HepG2 (cell line): ENCODE results near the gene LRP5. TPM values are rescaled to one million over a fixed set of nuclear protein-coding genes. Genes with fewer than 3 reads are reported as not detected.

Source experiments
- ATAC-seq: fragments of 200-7000 bp; cut with Tn5 transposase; 3 replicates; pipeline ENCODE4 v1.9.1; 2020; ENCODE audit warnings: mild to moderate bottlenecking, moderate library complexity
- BruUV-seq: library from RNA; stranded (reverse); fragments of 400-500 nt; replicated peaks from 2 replicates; lab custom pipeline; 2021; lab: Mats Ljungman, UMichigan
- CTCF ChIA-PET: fragments of 300-600 bp; formaldehyde crosslinking; extraction: SDS; loops from one replicate; lab custom pipeline; 2021; ENCODE audit warnings: low total read pairs, inconsistent platforms, low intra/inter-chr PET ratio; lab: Yijun Ruan, JAX
- POLR2A ChIA-PET: fragments of 350-600 bp; sonication (Branson Sonifier 250); formaldehyde crosslinking; loops from one replicate; lab custom pipeline; 2020; ENCODE audit warnings: antibody characterized with exemption, inconsistent platforms; lab: Yijun Ruan, JAX
- DNase-seq: peaks from one replicate; pipeline ENCODE4 v3.0.0-alpha.2; 2015; ENCODE audit warnings: low spot score
- FAIRE-seq: peaks from 3 replicates; lab custom pipeline; 2011; peaks lifted over from hg19 to GRCh38; lab: Jason Lieb, UNC
- H2AFZ ChIP-seq: one replicate; pipeline ENCODE4 v1.6.1; 2011; ENCODE audit warnings: low read length, inconsistent platforms
- H3K27ac ChIP-seq: fragments of 300-600 bp; 3 replicates; pipeline ENCODE4 v1.8.0; 2011; ENCODE audit warnings: mixed run types, mild to moderate bottlenecking, mixed read lengths, low read length, inconsistent platforms; ENCODE audit not compliant: insufficient read depth; ENCODE audit errors: extremely low read length
- H3K27me3 ChIP-seq, 2 experiments: fragments of 200-600 bp in 1 of 2; 2 replicates in 1 of 2; 3 replicates in 1 of 2; pipeline versions ENCODE4 v1.6.0 to v1.8.0; 2011; ENCODE audit warnings: low read length in 2 of 2, mild to moderate bottlenecking in 2 of 2, moderate library complexity in 2 of 2, inconsistent platforms in 1 of 2; ENCODE audit not compliant: insufficient read depth in 2 of 2, control insufficient read depth in 1 of 2
- H3K36me3 ChIP-seq, 2 experiments: fragments of 200-600 bp in 1 of 2; replicated peaks in 1 of 2; 2 replicates in 1 of 2; 3 replicates in 1 of 2; pipeline versions ENCODE4 v1.5.1 to v1.8.0; 2011; ENCODE audit warnings: low read length in 2 of 2, inconsistent platforms in 1 of 2; ENCODE audit not compliant: insufficient read depth in 2 of 2, control insufficient read depth in 1 of 2
- H3K4me1 ChIP-seq: 2 replicates; pipeline ENCODE4 v1.5.1; 2012; ENCODE audit warnings: low read length, inconsistent platforms; ENCODE audit not compliant: insufficient read depth
- H3K4me2 ChIP-seq: 2 replicates; pipeline ENCODE4 v1.6.0; 2011; ENCODE audit warnings: low read depth, low read length, inconsistent platforms
- H3K4me3 ChIP-seq, 3 experiments: fragments of 200-600 bp in 1 of 3; sonication (generic), shearing (Covaris generic) in 1 of 3; replicated peaks in 1 of 3; 2 replicates each; pipeline ENCODE4 v1.5.1; 2011 to 2016; ENCODE audit warnings: low read length in 3 of 3, inconsistent platforms in 2 of 3, low read depth in 2 of 3, mild to moderate bottlenecking in 2 of 3, control low read depth in 1 of 3, mixed read lengths in 1 of 3; ENCODE audit not compliant: insufficient read depth in 1 of 3
- H3K79me2 ChIP-seq: one replicate; pipeline ENCODE4 v1.6.1; 2011; ENCODE audit warnings: low read length, inconsistent platforms; ENCODE audit not compliant: insufficient read depth
- H3K9ac ChIP-seq: 2 replicates; pipeline ENCODE4 v1.6.0; 2011; ENCODE audit warnings: mild to moderate bottlenecking, low read depth, low read length, inconsistent platforms; ENCODE audit not compliant: insufficient read depth
- H3K9me3 ChIP-seq: 2 replicates; pipeline ENCODE4 v1.5.1; 2012; ENCODE audit warnings: mild to moderate bottlenecking, low read length
- H4K20me1 ChIP-seq: 2 replicates; pipeline ENCODE4 v1.6.0; 2011; ENCODE audit warnings: inconsistent platforms, mild to moderate bottlenecking, low read length, moderate library complexity; ENCODE audit not compliant: insufficient read depth
- DNMT3B ChIP-seq: conservative IDR thresholded peaks from 2 replicates; pipeline ENCODE4 v1.6.1; 2016; ENCODE audit warnings: missing biosample characterization, control low read depth
- EHMT2 ChIP-seq: fragments of 200-600 bp; sonication (generic); IDR thresholded peaks from 2 replicates; pipeline ENCODE4 v1.7.0; 2017; ENCODE audit warnings: antibody characterized with exemption, low read depth, low read length, borderline replicate concordance
- KDM3A ChIP-seq: IDR thresholded peaks from 2 replicates; pipeline ENCODE4 v1.6.1; 2018; ENCODE audit warnings: low read depth, missing compliant biosample characterization
- ZFP36 ChIP-seq: fragments of 150-350 bp; IDR thresholded peaks from 2 replicates; pipeline ENCODE4 v1.6.1; 2018; ENCODE audit warnings: borderline replicate concordance, low read length, low read depth; ENCODE audit not compliant: partially characterized antibody
- ZFP41 ChIP-seq: sonication (generic); formaldehyde crosslinking; IDR thresholded peaks from 2 replicates; pipeline ENCODE4 v1.4.0; 2020; ENCODE audit warnings: mild to moderate bottlenecking, missing genetic modification reagents, borderline replicate concordance
- ZIK1 ChIP-seq: sonication (generic); formaldehyde crosslinking; IDR thresholded peaks from 2 replicates; pipeline ENCODE4 v1.5.0; 2020; ENCODE audit warnings: mild to moderate bottlenecking, low read depth, missing genetic modification reagents, borderline replicate concordance
- ZMYM3 ChIP-seq: sonication (generic); formaldehyde crosslinking; IDR thresholded peaks from 2 replicates; pipeline ENCODE4 v1.5.1; 2020; ENCODE audit warnings: mild to moderate bottlenecking, missing genetic modification reagents
- ZNF777 ChIP-seq: sonication (generic); formaldehyde crosslinking; IDR thresholded peaks from 2 replicates; pipeline ENCODE4 v1.4.0; 2020; ENCODE audit warnings: missing genetic modification reagents
- WGBS: methylation state at CpG from one replicate; pipeline ENCODE4 v1.1.6; 2017; ENCODE audit warnings: low lambda C conversion rate; 5-methylcytosine and 5-hydroxymethylcytosine counted together
- in situ Hi-C: cut with HindIII; loops from 2 replicates; pipeline ENCODE4 v1.10.0; 2017; ENCODE audit warnings: low pct_unique_long_range_greater_than_20kb; ENCODE audit not compliant: extremely low pct_ligation_motif_present
- intact Hi-C: fragments of 100-400 bp; cut with micrococcal nuclease; formaldehyde crosslinking; loops from one replicate; pipeline ENCODE4 v1.10.0; 2022; ENCODE audit not compliant: unreplicated experiment
- polyA plus RNA-seq, 8 experiments: library from polyadenylated mRNA; depleted of rRNA in 3 of 8; stranded (reverse) in 7 of 8; unstranded in 1 of 8; fragments of >200 nt; fragmentation: Illumina TruSeq in 4 of 8; extraction: Trizol in 4 of 8; gene quantifications; 2 replicates each; pipeline versions ENCODE4 v1.2.1 to v1.2.3, GENCODE V29; 2011 to 2016; ENCODE audit warnings: low read depth in 4 of 8, missing spikeins in 1 of 8, mixed read lengths in 1 of 8; ENCODE audit not compliant: insufficient read depth in 1 of 8
- total RNA-seq, 5 experiments: library from RNA; depleted of rRNA; stranded (reverse); fragments of >200 nt; fragmentation: Illumina TruSeq; extraction: Trizol; gene quantifications; 2 replicates each; pipeline ENCODE4 v1.2.3, GENCODE V29; 2016; ENCODE audit warnings: low read depth in 1 of 5
- TF ChIP-seq, protein P1 (sequence below): IDR thresholded peaks from 2 replicates; pipeline ENCODE4 v1.6.1; 2012; ENCODE audit warnings: inconsistent platforms
- TF ChIP-seq, protein P2 (sequence below): sonication (generic); formaldehyde crosslinking; IDR thresholded peaks from 2 replicates; pipeline ENCODE4 v1.8.0; 2022; ENCODE audit warnings: mild to moderate bottlenecking, missing genetic modification reagents, borderline replicate concordance

LRP5 gene
- total and polyA plus RNA-seq, 2 of the 13 experiments (the other 11 are each of a cell fraction or from before 2014, with no cell fraction given) = 40.4 to 64.0 TPM

DNA sequence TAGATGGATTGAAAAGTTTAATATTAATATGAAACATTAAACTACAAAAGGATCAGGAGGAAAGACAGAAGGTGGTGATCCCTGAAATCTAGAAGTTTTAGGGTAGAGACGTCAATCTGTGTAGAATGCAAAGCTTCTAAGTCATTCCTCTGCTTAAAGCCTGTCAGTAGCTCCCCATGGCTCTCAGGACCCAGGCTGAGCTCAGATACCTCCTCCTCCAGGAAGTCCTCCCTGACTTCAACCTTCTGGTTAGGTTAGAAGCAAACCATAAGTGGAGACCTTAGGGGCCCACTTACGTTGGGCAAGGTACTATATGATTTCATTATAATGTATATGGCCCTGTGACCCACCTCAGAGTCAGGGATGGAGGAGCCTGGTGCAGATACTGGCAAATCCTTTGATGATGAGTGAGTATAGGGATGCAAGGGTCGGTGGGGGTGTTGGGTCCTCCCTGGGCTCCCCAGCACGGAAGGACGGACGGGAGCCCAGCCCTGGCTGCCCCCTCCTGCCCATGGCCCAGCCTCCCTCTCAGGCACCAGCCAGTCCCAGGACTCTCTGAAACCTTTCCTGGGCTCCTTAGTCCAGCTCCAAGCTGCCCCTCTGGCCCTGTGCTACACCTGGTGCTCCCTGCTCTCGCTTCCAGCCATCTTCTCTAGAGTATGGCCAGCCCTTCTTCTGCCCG is 145.0 kb downstream of the LRP5 start:
- peaks cover 61% of the 10 kb centered on the region for H3K4me1 ChIP-seq
- H2AFZ ChIP-seq = peak overlapping the region; percentile 68
- POLR2A ChIA-PET = no interaction called here
- peak overlapping the region; percentile 33; the same call in 1 of the 2 replicates for H3K9ac ChIP-seq
- no peaks in the 10 kb centered on the region for H3K36me3 ChIP-seq
- peak overlapping the region in 1 of 3 experiments; percentile 61; a peak in 1 of 6 replicates for H3K4me3 ChIP-seq
- H3K27ac ChIP-seq = no peak overlapping the region
- no peak for FAIRE-seq
- DNase-seq = no peak
- no peaks in the 10 kb centered on the region; a peak in 1 of 5 replicates for H3K27me3 ChIP-seq
- H3K4me2 ChIP-seq = peak overlapping the region; percentile 81
- 59% methylated on average over 6 of the region's 8 CpGs for WGBS
- no peak for ATAC-seq
- H3K9me3 ChIP-seq = no peaks in the 10 kb centered on the region
- no TSS peak for BruUV-seq
- H3K79me2 ChIP-seq = peaks cover 14% of the 10 kb centered on the region
- peaks cover 10% of the 10 kb centered on the region for H4K20me1 ChIP-seq
- no peak for TF ChIP-seq DNMT3B (CRISPR knock-in tag)
- no peak for TF ChIP-seq ZNF777
- TF ChIP-seq, protein P1, sequence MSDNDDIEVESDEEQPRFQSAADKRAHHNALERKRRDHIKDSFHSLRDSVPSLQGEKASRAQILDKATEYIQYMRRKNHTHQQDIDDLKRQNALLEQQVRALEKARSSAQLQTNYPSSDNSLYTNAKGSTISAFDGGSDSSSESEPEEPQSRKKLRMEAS = 0 out of 2 replicates have a peak, but pooled peaks have one; percentile 4
- 0 out of 2 replicates have a peak, but pooled peaks have one; percentile 21 for TF ChIP-seq ZIK1 (CRISPR knock-in tag)
- TF ChIP-seq ZMYM3 = 0 out of 2 replicates have a peak, but pooled peaks have one; percentile 38
- TF ChIP-seq ZFP41 = no peak
- TF ChIP-seq, protein P2, sequence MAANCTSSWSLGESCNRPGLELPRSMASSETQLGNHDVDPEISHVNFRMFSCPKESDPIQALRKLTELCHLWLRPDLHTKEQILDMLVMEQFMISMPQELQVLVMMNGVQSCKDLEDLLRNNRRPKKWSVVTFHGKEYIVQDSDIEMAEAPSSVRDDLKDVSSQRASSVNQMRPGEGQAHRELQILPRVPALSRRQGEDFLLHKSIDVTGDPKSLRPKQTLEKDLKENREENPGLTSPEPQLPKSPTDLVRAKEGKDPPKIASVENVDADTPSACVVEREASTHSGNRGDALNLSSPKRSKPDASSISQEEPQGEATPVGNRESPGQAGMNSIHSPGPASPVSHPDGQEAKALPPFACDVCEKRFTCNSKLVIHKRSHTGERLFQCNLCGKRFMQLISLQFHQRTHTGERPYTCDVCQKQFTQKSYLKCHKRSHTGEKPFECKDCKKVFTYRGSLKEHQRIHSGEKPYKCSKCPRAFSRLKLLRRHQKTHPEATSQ = no peak
- no peak for TF ChIP-seq KDM3A
- no peak for TF ChIP-seq EHMT2
- TF ChIP-seq ZFP36 = peak; percentile 97
- TF ChIP-seq, all 625 proteins: peak for 4
- intact Hi-C loops = no loop called here
- in situ Hi-C loops = no loop called here
- CTCF ChIA-PET = no interaction called here
